ENCODE results near the gene TSPEAR. TPM values are rescaled to one million over a fixed set of nuclear protein-coding genes. Genes with fewer than 3 reads are reported as not detected.
"Not testable (repeated sequence)": the region's sequence is repeated elsewhere in the genome, so short reads cannot be mapped to it uniquely, and the experiment has no call there.

Gene TSPEAR
- total and polyA plus RNA-seq, 5 experiments from 2014 or later, result 0.07 TPM; not detected in 4

GRCh38 chr21:44666401-44667320 is 44.7 kb downstream of the TSPEAR start, which contains the start of gene KRTAP12-2:
TSS of gene KRTAP12-2 (minus strand) at chr21:44666927. CDS start at chr21:44666886, 41 bp downstream.
- POLR2A ChIA-PET, result no interaction called here
- Mint-ChIP-seq H3K4me1 (peaks cover 0 to 8% (median 4%) of the 10 kb centered on the region in 4 donors), H3K36me3 (peaks cover 0 to 19% (median 13%) of the 10 kb centered on the region in 3 donors), H3K4me3 (no peak within 1 kb of the TSS), H3K27me3 (peaks cover 0 to 3% (median 0%) of the 10 kb centered on the region in 5 donors), H3K27ac (peak within 1 kb of the TSS in 5 of 10 donors; percentile 29 to 72 (median 55)), H3K9me3 (peaks cover 6 to 40% (median 18%) of the 10 kb centered on the region in 9 donors)
- ATAC-seq (no peak), DNase-seq (no peak)

DNA sequence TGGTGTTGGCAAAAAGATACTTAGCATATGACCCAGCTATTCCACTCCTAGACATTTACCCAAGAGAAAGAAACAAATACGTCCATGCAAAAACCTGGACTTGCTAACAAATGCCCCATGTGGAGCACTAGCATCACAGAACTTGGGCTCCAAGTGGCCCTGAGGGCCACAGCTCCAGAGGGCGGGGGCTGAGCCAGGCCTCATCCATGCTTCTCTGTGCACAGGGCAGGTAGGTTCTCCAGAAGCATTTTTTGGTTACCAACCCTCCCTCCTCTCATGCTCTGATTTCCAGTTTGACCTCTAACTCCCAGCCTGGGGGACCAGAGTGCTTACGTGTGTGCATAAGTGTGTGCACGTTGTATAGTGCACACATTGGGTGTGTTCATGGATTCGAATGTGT is 46.7 kb downstream of the TSPEAR start:
- peak overlapping the region in 1 of 10 donors; percentile 66 for H3K27ac Mint-ChIP-seq
- no peak for ATAC-seq
- H3K4me3 Mint-ChIP-seq, result no peak overlapping the region
- peaks cover 0 to 23% (median 13%) of the 10 kb centered on the region in 3 donors for H3K36me3 Mint-ChIP-seq
- no peak for DNase-seq
- H3K9me3 Mint-ChIP-seq, result peaks cover 6 to 36% (median 12%) of the 10 kb centered on the region in 9 donors
- POLR2A ChIA-PET, result no interaction called here
- H3K4me1 Mint-ChIP-seq, result peaks cover 5 to 18% (median 9%) of the 10 kb centered on the region in 4 donors
- H3K27me3 Mint-ChIP-seq, result peaks cover 0 to 3% (median 0%) of the 10 kb centered on the region in 5 donors

DNA sequence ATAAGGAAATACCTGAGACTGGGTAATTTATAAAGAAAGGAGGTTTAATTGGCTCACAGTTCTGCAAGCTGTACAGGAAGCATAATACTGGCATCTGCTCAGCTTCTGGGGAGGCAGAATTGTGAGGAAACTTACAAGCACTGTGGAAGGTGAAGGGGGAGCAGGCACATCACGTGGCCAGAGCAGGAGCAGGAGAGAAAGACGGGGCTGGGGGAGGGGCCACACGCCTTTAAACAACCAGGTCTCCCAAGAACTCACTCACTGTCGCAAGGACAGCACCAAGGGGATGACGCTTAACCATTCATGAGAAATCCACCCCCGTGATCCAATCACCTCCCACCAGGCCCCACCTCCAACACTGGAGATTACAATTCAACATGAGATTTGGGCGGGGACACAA is 49.8 kb downstream of the TSPEAR start:
- Mint-ChIP-seq H3K27ac (peak overlapping the region in 3 of 10 donors; percentile 34 to 84 (median 50)), H3K4me1 (peaks cover 32 to 49% (median 39%) of the 10 kb centered on the region in 4 donors), H3K36me3 (peaks cover 2 to 20% (median 15%) of the 10 kb centered on the region in 3 donors), H3K9me3 (peaks cover 6 to 38% (median 23%) of the 10 kb centered on the region in 9 donors), H3K4me3 (peak overlapping the region in 1 of 10 donors; percentile 14)
- POLR2A ChIA-PET, ATAC-seq, DNase-seq, H3K27me3 Mint-ChIP-seq: not testable (repeated sequence)

DNA sequence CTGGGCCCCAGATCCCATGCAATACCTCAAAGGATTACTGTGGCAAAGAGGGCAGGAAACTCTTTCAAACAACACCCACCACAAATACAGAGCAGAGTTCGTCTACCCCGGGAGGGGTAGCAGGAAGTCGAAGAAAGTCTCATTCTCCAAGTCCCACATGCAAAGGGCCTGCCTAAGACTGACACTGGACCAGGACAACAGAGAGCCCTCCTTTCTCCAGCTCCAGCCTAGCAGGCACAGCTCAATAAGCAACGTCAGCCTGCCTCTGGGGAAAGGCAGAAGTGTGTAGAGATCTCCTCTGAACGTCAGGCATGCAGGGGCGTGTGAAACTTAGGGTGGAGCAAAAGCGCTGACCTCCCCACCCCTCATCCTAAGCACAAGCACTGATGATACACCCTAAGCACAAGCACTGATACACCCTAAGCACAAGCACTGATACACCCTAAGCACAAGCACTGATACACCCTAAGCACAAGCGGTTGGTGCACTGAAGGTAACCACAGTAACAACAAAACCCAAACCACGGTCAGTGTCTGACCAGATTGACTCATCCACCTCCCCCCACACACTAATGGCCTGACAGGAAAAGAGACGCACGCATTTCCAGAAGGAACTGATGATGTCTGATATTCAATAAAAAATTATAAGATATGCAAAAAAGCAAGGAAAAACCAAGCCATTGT is 52.3 kb downstream of the TSPEAR start:
- H3K36me3 Mint-ChIP-seq, result peaks cover 2 to 28% (median 18%) of the 10 kb centered on the region in 3 donors
- ATAC-seq, result peak; percentile 5 to 9
- peaks cover 38 to 61% (median 59%) of the 10 kb centered on the region in 4 donors for H3K4me1 Mint-ChIP-seq
- peak in 7 of 10 donors; percentile 14 to 66 (median 35) for DNase-seq
- H3K27me3 Mint-ChIP-seq, result peaks cover 0 to 3% (median 0%) of the 10 kb centered on the region in 5 donors
- POLR2A ChIA-PET, result interaction anchor here (0.9 to 3.1 kb wide), 6 partner anchors 10 to 52 kb away, joined by 3 to 15 read pairs (median 4); partner anchors contain the start of gene KRTAP10-9
- peak overlapping the region; percentile 46 to 87 (median 82) for H3K4me3 Mint-ChIP-seq
- peak overlapping the region; percentile 91 to 99 (median 97) for H3K27ac Mint-ChIP-seq
- H3K9me3 Mint-ChIP-seq, result peaks cover 8 to 56% (median 31%) of the 10 kb centered on the region in 9 donors

- Mint-ChIP-seq H3K27me3 (peaks cover 0 to 3% (median 0%) of the 10 kb centered on the region in 5 donors), H3K4me3 (peak overlapping the region; percentile 48 to 87 (median 82)), H3K27ac (peak overlapping the region; percentile 91 to 99 (median 97)), H3K36me3 (peaks cover 2 to 28% (median 17%) of the 10 kb centered on the region in 3 donors), H3K4me1 (peaks cover 38 to 66% (median 65%) of the 10 kb centered on the region in 4 donors), H3K9me3 (peaks cover 8 to 56% (median 28%) of the 10 kb centered on the region in 9 donors)
- ATAC-seq, result no peak
- POLR2A ChIA-PET, result interaction anchor here (0.9 to 3.1 kb wide), 8 partner anchors 9 to 214 kb away, joined by 3 to 15 read pairs (median 4); partner anchors contain the start of gene KRTAP10-9
- DNase-seq, result peak in 1 of 10 donors; percentile 11
Measured at GRCh38 chr21:44658541-44658910, 52.8 kb downstream of the TSPEAR start.

DNA sequence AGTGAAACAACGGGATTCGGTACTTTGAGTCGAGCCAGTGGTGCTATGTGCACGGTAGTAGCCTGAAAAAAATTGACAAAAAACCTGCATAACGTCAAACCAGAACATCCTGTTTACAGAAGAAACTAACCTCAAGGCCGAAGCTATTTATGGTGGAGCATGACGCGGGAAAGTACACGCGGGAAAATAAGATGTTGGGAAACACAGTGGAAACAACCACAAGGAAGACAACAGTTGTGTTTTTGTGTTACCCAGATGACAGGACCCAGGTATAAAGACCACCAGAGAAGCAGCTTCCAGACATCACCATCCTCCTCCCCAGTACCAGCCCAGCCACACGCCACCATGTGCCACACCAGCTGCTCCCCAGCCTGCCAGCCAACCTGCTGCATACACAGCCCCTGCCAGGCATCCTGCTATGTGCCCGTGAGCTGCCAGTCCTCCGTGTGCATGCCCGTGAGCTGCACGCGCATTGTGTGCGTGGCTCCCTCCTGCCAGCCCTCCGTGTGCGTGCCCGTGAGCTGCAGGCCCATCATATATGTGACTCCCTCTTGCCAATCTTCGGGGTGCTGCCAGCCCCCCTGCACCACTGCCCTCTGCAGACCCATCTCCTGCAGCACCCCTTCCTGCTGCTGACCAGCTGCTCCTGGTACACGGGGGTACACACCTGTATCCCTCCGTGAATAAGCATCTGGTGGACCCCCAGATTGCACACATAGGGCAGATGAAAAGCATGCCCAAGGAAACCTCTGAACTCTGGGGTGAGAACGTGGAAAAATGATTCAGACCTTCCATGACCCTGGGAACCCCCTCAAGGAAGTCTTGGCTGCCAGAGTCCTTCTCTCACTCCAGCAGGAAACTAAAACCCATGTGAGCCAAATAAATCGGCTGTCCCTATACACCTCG is 53.5 kb downstream of the TSPEAR start, which contains the start of gene KRTAP12-3:
Gene KRTAP12-3, plus strand, starts transcription at position 298 of the 906 bp plus-strand sequence. Its CDS starts 48 bp downstream, at position 346.
- DNase-seq, result peak; percentile 48 to 93 (median 78)
- peak within 1 kb of the TSS; percentile 48 to 87 (median 82) for H3K4me3 Mint-ChIP-seq
- peak within 1 kb of the TSS; percentile 91 to 99 (median 97) for H3K27ac Mint-ChIP-seq
- POLR2A ChIA-PET, result interaction anchor here (0.7 to 3.1 kb wide), 22 partner anchors 9 to 270 kb away, joined by 3 to 19 read pairs (median 4); partner anchors contain the start of genes KRTAP10-11, KRTAP10-5, KRTAP10-9 and PTTG1IP
- peaks cover 2 to 28% (median 17%) of the 10 kb centered on the region in 3 donors for H3K36me3 Mint-ChIP-seq
- peaks cover 4 to 51% (median 24%) of the 10 kb centered on the region in 9 donors for H3K9me3 Mint-ChIP-seq
- H3K27me3 Mint-ChIP-seq, result peaks cover 0 to 3% (median 0%) of the 10 kb centered on the region in 5 donors
- peaks cover 38 to 71% (median 68%) of the 10 kb centered on the region in 4 donors for H3K4me1 Mint-ChIP-seq
- peak; percentile 63 to 74 for ATAC-seq

DNA sequence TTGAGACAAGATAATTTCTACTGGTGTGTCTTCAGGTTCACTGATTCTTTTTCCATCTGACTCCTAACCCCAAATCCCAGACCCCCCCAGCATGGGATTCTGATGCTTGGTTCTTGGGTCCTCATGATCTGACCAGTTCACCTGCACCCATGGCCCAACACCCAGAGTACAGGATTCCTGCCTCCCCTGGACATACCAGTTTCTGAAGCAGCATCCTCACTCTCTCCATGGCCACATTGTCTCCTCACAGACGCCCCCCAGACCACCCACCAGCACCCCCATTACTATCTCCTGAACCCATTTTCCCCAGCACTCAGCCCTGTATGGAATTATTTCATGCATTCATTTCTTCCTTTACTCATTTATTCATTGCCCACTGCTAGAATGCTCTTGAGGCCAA is 54.5 kb downstream of the TSPEAR start:
- ATAC-seq (no peak), DNase-seq (no peak)
- H3K9me3 Mint-ChIP-seq, result peaks cover 0 to 45% (median 18%) of the 10 kb centered on the region in 9 donors
- H3K36me3 Mint-ChIP-seq, result peaks cover 2 to 22% (median 17%) of the 10 kb centered on the region in 3 donors
- H3K4me1 Mint-ChIP-seq, result peaks cover 40 to 75% (median 68%) of the 10 kb centered on the region in 4 donors
- POLR2A ChIA-PET, result interaction anchor here (1.0 to 3.1 kb wide), 10 partner anchors 12 to 146 kb away, joined by 3 to 19 read pairs (median 5); partner anchors contain the start of genes KRTAP10-5 and KRTAP10-9
- H3K4me3 Mint-ChIP-seq, result peak overlapping the region; percentile 48 to 87 (median 82)
- peak overlapping the region; percentile 91 to 99 (median 97) for H3K27ac Mint-ChIP-seq
- no peaks in the 10 kb centered on the region for H3K27me3 Mint-ChIP-seq

- Mint-ChIP-seq H3K4me3 (peak within 1 kb of the TSS; percentile 43 to 86 (median 64)), H3K27ac (peak within 1 kb of the TSS; percentile 89 to 99 (median 95)), H3K9me3 (peaks cover 0 to 44% (median 18%) of the 10 kb centered on the region in 9 donors), H3K4me1 (peaks cover 35 to 82% (median 69%) of the 10 kb centered on the region in 4 donors), H3K27me3 (no peaks in the 10 kb centered on the region), H3K36me3 (peaks cover 2 to 17% (median 17%) of the 10 kb centered on the region in 3 donors)
- ATAC-seq (peak; percentile 8 to 14), DNase-seq (peak in 5 of 10 donors; percentile 15 to 66 (median 37))
- POLR2A ChIA-PET, result interaction anchor here (2.4 kb wide), 1 partner anchor 68 kb away, joined by 6 read pairs; no protein-coding TSS in a partner anchor
Measured at GRCh38 chr21:44654576-44655175, 56.7 kb downstream of the TSPEAR start, which contains the start of gene KRTAP12-4. TSS of gene KRTAP12-4 (minus strand) at chr21:44654659. CDS start at chr21:44654614, 45 bp downstream.

DNA sequence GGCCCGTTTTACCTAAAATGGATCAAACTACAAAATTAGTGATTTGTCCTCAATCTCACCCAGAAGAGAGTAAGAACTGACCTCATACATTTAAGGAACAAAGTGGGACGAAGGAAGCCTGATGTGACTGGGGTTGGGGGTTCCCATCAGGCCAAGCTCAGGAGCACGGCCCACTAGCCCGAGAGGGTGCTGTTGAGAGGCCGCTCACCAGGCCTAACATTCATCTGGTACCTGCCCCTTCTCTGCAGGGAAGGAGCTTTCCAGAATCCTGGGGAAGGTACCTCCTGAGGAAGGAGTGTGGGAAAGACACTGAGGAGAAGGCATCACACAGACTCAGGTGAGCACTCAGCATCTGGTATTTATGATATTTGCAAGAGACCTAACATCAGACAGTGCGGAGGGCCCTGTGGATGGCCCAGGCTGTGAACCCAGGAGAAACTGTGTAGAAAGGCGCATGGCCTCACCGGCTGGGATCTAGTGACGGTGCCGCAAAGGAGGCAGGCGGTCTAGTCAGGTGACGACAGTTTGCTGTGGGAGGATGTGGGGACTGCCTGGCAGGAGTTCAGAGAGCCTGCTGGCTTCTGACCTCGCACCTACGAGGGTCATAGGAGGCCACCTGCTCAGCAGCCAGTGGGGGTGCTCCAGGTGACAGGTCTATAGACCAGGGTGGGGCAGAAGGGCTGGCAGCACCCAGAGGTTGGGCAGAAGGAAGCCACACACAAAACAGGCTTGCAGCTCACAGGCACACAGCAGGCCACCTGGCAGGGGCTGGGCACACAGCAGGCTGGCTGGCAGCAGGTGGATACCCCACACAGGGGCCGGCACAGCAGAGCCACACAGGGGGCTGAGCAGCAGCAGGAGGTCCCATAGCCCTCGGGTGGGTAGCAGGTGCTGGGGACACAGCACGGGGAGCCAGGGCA is 57.5 kb downstream of the TSPEAR start:
- POLR2A ChIA-PET, result interaction anchor here (0.6 to 2.8 kb wide), 5 partner anchors 11 to 69 kb away, joined by 3 to 9 read pairs (median 6); no protein-coding TSS in a partner anchor
- Mint-ChIP-seq H3K27ac (peak overlapping the region; percentile 89 to 99 (median 95)), H3K36me3 (peaks cover 2 to 17% (median 17%) of the 10 kb centered on the region in 3 donors), H3K4me3 (peak overlapping the region in 9 of 10 donors; percentile 45 to 86 (median 65)), H3K27me3 (no peaks in the 10 kb centered on the region), H3K9me3 (peaks cover 0 to 44% (median 18%) of the 10 kb centered on the region in 9 donors), H3K4me1 (peaks cover 29 to 77% (median 63%) of the 10 kb centered on the region in 4 donors)
- DNase-seq, result peak; percentile 44 to 94 (median 83)
- peak; percentile 51 to 72 for ATAC-seq

Data from naive thymus-derived CD8-positive, alpha-beta T cell (primary cell).